Islet precursor cell (in vitro differentiated cells): ENCODE measurements around the gene BCAR3.
A peak's percentile ranks its signal among the peaks of the same experiment; 100 is the strongest.

ENCODE experiments used
- DNase-seq: peaks from one replicate; pipeline ENCODE4 v3.0.0-alpha.2; 2018

Gene BCAR3

DNA sequence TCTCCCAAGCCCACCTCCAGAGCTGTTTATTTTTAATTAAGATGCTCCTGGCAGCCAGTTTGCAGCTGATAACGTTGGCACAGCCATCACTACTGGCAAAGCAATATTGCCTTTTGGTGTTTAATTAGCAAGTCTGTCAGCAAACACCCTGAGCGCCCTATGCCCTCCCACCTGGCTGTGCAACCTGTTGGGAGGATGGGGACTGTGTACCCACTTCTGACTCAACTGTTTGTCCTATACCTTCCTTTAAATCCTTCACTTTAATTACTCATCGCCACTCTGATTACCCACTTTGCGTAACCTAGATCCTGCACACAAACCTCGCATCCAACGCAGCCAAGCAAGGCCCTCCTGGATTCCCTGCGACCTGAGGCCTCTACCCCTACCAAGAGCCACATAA, 67.1 kb downstream of the BCAR3 start:
- no peak for DNase-seq

DNA sequence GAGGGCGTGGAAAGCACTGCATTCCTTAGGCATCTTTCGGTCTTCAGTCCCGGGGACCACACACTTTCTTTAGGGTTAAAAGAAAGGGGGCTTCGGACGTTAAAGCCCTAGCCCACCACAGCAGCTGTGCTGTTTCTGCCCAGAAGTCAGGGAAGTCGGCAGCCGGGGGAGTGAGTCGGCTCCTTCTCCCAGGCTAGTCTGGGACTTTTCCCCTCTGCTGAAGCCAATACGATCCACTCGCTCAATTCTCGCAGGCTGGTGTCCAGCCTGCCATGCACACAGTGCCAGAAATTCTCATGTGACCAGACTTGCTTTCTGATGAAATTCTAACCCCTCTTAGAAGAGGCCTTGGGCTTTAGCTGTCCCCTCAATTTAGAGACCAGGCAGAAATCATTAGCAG, 67.7 kb downstream of the BCAR3 start:
- DNase-seq, result no peak

DNA sequence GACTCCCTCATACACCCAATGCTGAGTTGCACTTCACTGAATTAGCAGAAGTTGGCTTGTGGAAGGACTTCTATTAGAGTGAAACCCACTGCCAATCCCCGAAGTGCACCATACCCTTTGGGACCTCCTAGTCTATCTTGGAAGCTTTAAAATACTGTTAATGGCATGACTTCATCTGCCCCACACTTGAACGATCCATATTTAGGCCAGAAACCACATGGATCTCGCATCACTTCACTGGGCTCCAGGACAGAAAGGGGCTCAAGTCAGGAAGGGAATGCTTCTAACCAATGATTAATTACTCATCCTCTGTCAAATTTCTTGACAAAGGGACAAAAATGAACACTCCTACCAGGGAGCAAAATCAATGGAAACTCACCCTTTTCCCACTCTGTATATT, 69.1 kb downstream of the BCAR3 start:
- DNase-seq, result no peak

DNA sequence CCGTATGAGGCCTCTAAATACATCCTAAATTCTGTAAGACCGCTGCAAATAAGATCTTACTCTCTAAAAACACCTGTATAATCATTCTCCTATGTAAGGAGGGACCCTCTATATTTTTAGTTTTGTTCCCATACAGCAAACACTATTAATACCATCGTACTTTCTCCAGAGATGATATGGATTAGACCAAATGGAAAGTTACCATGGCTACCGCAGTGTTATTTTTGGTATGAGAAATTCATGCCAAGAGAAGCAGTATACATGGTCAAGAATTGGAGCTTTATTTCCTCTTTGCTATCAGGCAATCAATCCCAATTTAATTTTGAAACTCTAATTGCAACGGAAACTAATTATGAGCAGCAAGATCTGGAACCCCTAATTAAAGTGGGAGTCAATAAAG, 70.0 kb downstream of the BCAR3 start:
- no peak for DNase-seq

DNA sequence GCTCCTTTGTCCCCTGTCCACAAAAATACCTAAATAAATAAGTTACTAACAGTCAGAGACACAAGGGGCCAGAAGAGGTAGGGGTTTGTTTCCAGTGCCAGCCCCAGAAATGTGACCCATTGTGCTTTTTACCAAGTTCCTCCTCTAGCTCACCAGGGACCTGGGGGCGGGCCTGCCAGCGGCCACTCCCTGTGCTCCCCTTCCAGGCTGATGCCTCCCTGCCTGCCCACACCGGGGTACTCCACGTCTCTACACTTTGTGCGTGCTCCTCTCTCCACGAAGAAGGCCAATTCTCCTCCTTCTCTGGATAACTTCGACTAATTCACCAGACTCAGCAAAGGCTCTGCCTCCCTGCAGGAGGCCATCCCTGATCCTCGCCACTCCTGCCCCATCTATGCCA, 72.1 kb downstream of the BCAR3 start:
- no peak for DNase-seq

DNA sequence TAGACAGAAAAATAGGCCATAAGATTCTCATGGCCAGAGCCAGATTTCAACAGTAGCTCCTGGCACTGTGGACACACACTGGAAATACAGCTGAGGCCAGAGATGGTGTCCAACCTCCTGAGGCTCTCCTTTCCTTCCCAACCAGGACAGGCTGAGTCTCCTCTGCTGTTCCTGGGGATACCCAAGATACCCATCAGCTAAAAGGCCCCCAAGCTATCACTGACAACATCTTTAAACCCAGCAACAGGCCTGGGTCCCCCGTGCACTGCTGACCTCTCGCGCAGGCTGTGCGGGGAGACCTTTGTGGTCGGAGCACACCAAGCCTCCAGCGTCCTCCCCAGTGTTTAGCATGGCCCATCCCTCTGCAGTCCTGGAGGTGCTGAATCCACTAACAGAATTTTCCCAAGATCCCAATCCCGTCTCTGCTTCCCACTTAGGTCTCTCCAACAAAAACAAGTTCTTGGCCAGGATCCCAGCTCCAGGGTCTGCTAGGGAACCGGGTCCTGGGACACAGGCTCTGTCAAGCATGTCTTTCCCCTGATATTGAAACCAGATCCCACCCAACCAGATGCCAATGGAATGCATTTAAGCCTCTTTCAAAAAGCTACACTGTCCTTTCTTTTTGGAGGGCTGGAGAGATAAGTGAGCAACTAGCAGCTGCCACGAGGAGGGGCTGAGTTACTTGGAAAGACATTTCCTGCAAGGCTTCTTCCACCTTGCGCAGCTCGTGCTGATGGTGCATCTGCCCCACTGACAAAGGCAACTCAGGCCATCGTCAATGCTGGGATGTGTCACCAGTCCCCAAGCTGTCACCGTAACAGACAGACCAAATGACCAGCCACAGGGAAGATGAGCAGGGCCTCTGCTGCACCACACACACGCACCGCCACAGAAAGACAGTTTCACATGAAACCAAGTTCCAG, 73.2 kb downstream of the BCAR3 start:
- DNase-seq, result peak; percentile 90

DNA sequence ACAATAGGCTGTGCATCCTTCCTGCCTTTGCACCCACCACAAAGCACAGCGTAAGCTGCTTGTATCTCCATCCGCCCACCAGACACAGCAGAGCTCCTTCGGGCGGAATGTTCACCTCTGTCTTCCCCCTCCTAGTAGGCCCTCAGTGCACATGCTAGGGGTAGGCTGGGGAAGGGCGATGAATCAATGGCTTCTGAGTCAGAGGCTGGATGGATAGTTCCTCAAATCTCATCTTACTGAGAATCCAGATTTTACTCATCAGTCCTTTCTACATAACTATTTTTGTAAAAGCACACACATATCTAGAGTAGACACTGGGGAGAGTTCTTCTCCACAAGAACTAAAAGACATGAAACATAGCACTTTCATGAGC, 73.8 kb downstream of the BCAR3 start:
- no peak for DNase-seq

DNA sequence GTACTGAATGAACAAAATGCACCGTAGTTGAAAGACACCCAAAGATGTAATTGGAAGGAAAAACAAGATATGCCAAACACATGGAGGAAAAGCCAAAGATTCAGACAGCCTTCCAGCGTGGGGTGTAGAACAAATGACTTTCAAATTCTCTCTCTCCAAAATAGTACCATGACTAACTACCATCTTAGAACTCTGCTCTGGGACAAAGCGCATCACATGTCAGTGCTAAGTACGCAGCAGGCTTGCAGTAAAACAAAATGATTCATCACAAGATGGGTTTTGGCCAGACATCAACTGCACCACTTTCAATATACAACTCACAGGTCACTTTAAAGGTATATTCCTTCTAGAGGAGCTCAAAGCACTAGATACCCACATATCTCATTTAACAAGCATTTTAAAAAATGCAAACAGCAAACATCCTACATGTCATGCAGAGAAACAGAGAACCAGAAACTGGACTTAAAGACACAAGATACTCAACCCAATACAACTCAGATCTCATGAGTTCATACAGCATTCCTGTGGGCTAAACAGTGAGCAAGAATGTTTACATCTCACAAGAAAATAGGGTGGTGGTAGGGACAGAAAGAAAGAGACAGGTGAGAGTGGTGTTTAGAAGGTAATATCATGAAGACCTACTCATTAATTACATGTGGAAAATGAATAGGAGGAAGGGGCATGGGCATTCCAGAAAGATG, 75.7 kb downstream of the BCAR3 start:
- no peak for DNase-seq

DNA sequence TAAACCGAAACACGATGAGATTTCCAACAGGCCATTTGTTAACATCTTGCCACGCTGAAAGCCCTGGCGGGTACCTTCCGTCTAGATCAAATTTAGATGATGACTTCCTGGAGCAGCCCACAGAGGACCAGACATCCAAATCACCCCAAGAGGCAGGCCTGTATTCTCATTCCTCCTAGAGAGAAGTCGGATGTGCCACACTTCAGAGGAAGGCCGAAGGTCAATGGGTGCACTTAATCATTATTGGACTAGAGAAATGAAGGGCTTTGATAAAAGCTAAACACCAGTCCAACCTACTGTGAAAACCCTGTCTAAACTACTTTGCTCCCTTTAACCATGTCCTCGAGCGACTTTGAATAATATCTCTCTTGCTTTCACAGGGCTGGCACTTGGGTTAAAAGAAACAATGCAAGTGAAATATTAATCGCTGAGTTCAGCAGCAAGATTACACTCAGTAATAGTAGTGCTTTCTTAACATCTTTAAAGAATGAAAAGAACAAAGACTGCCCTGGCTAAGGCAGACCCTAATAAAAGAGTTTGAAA, 76.5 kb downstream of the BCAR3 start:
- DNase-seq, result no peak

DNA sequence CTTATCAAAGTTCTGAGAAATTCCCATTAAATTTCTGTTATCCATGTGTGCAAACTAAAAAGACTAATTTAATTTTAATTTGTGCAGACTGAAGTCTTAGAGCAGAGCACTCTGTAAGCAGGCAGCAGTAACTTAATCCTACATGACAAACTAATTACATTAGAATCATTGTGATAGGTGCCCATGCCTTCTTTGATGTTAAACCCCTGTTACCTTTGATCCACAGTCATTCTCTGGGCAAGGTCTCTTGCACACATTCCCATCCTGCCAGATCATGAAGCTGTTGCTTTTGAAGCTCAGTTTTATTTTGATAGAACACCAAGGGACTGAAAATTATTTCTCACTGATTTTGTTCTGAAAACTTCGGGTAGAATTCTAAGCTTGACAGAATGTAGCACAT, 77.2 kb downstream of the BCAR3 start:
- no peak for DNase-seq

DNA sequence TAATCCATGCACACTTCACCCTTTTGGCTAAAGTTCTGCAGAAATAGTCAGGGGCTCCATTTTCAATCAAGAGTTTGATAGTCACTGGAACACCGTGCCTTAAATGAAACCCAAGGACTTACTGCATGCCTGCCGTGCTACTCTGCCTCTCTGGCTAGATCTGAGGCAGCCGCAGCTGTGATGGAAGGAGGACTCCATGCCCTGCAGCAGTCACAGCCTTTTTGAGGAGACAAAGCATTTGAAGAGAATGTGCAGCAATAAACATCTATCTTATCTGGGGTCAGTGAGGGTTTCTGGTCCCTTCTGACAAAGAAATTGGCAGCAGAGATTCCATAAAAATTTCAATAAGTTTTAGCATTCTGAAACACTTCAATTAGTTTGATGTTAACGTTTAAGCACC, 78.0 kb downstream of the BCAR3 start:
- peak; percentile 80 for DNase-seq

DNA sequence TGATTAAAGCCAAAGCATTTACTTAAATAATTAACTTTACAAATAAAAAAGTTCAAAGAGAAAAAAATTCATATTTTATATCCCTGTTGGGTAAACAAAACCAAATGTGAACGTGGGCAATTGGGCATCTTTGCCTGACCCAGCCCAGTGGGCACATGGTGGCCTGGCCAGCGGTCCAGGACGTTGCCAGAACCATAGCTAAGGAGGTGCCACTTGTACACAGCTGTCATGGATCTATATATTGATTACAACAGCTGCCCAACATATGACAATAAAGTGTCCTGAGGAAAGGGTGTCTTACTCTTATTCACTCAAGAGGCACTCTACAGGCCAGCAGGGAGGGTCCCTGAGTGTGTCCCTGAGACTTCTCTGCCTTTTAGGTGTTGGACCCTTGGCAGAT, 78.5 kb downstream of the BCAR3 start:
- DNase-seq, result no peak

DNA sequence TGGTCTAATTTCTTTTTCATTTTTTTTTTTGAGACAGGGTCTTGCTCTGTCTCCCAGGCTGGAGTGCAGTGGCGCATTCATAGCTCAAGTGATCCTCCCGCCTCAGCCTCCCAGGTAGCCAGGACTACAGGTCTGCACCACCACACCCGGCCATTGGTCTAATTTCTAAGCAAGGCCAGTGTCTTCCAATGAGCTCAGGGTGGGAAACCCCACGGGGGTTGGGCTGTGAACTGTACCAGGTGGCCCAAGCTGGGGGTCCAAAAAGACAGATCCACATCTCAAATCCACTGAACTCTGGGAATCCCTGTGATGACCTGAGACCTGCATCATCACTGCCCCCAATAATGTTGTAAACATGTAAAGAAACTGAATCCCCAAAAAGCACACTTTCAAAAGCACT, 79.5 kb downstream of the BCAR3 start:
- no peak for DNase-seq

DNA sequence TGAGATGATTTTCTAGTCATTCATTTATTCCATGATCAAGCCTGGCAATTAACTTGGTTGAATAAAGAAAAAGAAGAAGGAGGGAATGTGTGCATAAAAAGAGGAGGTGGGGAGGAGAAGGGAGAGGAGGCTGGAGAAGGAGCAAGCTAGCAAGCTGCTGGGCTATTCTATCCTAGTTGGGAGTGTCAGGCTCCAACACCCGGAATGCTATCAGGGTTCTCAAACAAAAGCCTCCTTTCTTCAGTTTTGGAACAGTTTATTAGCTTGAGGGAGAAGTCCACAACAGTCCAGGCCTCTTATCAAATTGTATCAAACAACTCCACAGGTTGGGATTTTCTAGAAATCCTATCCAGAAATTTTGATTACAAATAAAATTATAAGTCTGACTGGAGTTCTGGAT, 80.0 kb downstream of the BCAR3 start:
- no peak for DNase-seq

DNA sequence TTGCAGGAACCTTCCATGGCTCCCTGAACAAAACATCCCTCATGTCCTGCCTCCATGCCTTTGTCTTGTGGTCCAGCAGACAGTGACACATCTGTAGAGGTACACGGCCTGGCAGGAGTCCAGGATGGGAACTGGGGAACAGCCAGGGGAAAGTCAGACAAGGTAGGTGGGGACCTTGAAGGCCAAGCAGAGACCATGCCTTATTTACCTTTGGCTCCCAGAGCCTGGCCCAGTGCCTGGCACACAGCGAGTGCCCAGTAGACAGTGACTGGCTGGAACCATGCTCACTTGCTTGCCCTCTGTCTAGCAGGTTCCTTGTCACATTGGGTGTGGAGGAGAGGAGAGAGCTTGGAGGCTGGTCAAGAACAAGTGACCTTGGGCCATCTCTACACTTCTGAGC, 81.0 kb downstream of the BCAR3 start:
- no peak for DNase-seq

DNA sequence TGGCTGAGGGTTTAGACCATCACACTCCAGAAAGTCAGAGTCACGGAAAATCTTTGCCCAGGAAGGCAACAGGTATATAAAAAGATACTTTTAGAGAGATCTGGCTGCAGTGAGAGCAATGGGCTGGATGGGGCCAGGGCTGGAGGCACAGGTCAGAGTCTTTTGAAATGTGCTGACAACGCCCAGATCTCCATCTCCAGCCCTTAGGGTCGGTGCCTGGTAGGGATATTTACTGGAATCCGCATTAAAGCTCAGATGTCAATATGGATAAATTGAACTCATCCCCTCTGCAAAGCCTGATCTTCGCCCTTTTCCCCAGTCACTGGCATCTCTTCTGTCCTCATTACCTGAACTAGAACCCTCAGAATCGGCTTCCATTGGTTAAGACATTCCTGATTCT, 82.2 kb downstream of the BCAR3 start:
- DNase-seq, result no peak

DNA sequence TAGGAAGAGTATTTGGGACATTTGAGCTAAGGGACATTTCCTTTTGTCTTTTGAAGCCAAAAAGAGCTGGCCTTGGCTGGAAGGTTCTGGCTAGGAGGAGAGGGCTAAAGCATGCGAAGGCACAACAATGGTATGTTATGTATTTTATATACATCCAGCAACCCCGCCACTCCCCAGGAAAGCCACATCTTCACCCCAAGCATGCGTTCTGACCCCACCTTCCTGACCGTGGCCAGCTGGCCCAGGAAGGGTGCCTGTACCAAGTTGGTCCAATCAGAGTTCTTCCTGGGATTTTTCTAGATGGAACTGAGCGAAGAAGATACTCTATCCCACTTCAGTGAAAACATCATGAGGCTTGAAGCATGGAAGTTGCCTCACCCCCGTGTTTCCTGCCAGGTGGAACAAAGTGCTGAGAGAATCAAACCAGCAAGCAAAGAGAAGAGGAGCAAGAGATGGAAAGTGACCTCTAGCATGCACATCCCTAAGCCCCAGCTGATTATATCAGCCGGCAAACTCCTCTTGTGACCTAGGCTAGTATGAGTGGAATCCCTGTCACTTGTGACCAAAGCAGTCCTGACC, 82.7 kb downstream of the BCAR3 start:
- no peak for DNase-seq

DNA sequence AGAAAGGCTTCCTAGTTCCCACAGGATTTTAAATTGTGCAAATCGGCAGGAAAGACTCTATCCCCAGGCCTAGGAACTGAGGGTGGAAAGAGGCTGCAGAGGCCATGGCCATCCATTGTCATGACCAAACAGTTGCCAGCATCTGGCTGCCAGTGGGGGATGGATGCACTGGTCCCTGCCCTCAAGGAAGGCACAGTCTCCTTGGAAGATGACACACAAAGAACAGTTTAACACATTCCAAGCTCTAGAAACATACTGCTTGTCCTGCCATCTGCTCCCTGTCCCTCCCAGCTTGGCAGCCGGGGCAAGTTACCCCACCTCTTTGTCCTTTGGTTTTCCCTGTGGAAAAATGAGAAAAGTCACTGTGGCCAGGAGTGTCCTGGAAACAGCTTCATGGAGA, 83.2 kb downstream of the BCAR3 start:
- no peak for DNase-seq

DNA sequence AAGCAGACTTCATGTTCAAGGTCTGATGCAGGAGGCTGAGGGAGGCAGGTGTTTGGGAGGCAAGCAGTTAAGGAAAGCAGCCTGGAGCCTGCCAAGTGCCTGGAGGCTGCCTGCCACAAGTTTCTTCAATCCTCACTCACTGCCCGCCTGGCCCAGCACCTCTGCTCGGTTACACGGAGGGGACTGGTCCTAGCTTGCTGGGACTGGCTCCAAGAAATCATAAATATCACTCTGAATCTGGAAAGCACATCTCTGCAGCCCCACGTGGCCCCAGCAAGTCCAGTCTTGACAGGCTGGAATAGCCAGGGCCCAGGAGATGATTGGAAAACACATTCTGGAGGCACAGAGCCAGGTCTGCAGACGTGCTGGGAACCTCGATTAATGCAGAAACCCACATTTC, 83.9 kb downstream of the BCAR3 start:
- DNase-seq, result no peak

DNA sequence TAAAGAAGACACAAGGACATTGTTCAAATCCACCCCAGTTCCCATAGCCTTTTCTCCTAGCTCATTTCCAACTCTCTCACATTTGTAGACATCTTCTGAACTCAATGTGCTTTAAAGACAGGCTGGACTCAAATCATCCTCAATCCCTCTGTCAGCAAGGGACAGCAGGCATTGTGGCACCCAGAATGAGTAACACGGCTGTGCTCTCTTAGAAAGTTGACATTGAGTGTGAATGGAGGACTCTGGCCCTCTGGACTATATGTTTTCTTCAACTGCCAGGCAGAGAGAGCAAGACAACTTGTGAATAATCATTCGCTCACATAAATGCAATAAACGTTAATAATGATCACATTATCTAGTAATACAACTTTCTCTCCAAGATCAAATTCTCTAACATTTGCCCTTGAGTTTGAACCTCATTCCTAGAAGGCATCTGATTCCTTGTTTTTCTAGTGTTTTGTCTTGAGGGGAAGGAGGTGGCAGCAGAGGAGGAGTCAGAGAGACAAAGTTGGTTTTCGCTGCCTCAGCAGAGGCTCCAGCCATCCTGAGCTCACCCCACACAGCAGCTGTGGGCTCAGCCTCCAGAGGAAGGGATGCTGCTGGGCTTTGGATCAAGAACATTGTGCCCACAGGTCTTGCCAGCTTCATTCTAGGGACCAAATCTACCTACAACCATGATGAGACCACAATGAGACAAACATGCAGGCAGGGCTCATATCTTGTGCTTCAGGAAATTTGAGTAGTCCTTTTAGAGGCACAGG, 85.1 kb downstream of the BCAR3 start:
- no peak for DNase-seq

DNA sequence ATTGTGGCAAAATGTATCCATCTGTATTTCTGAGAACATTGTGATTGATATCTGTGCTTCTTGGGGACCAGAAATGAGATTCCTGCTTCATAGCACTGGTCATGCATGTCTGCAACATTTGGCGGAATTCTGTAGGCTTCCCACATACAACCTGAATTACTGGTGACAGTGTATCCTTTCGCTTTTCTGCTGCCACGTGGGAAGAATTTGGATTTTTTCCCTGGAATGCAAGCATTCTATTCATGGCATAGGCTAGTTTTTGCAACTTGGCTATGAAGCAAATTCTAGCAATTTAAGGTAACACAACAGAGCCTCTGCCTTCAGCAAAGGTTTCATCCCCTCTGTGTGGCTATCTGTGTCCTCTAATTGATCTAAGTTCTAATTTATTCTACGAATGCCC, 85.9 kb downstream of the BCAR3 start:
- no peak for DNase-seq

DNA sequence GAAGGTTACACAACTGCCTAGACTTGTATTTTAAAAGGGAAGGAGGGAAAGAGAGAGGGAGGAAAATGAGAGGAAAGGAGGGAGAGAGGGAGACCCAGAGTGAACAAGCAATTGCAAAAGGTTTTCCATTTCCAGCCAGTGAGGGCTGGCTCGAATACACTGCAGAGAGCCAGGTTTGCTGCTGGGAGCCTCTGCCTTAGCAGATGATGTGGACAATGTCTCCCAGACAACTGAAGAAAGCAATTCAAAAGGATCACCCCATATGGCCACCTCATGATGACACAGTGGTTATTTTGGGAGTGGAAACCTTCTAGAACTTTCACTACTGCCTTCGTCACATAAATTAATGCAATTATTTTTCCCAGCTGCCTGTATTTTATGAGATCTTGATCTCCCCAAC, 86.4 kb downstream of the BCAR3 start:
- DNase-seq, result no peak

DNA sequence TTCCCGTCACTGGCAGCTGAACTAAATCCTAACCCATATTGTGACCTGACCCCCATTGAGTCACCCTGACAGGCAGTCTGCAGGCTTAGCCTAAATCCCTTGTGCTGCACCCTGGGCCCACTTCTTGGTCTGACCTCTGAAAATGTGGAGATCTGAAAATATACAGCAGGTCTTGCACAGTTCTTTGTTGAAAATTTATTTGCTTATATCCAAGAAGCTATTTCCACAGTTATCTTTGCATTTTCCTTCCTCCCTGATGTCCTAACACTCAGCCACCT, 87.1 kb downstream of the BCAR3 start:
- DNase-seq, result no peak
